Adipocyte (in vitro differentiated cells): ENCODE data around the gene GPR142.

Experiments
- DNase-seq: peaks from one replicate; pipeline ENCODE4 v3.0.0-alpha.2; 2015; ENCODE audit warnings: low read depth
- H3K27me3 ChIP-seq: replicated peaks from 2 replicates; pipeline ENCODE4 v1.7.0; 2013; ENCODE audit warnings: mild to moderate bottlenecking, low read length, moderate library complexity; ENCODE audit not compliant: control insufficient read depth, insufficient read depth
- H3K36me3 ChIP-seq: 2 replicates; pipeline ENCODE4 v1.7.0; 2013; ENCODE audit warnings: low read length, mild to moderate bottlenecking, moderate library complexity; ENCODE audit not compliant: control insufficient read depth, insufficient read depth, severe bottlenecking
- H3K4me1 ChIP-seq: 2 replicates; pipeline ENCODE4 v1.7.0; 2013; ENCODE audit warnings: mild to moderate bottlenecking, low read length, moderate library complexity; ENCODE audit not compliant: control insufficient read depth, insufficient read depth
- H3K4me3 ChIP-seq: 2 replicates; pipeline ENCODE4 v1.7.0; 2013; ENCODE audit warnings: mild to moderate bottlenecking, low read length, moderate library complexity
- H3K9ac ChIP-seq: 2 replicates; pipeline ENCODE4 v1.7.0; 2013; ENCODE audit warnings: mild to moderate bottlenecking, low read length, moderate library complexity
- H3K9me3 ChIP-seq: 2 replicates; pipeline ENCODE4 v1.7.0; 2013; ENCODE audit warnings: mild to moderate bottlenecking, low read length, moderate library complexity; ENCODE audit not compliant: control insufficient read depth

GPR142 gene, protein sequence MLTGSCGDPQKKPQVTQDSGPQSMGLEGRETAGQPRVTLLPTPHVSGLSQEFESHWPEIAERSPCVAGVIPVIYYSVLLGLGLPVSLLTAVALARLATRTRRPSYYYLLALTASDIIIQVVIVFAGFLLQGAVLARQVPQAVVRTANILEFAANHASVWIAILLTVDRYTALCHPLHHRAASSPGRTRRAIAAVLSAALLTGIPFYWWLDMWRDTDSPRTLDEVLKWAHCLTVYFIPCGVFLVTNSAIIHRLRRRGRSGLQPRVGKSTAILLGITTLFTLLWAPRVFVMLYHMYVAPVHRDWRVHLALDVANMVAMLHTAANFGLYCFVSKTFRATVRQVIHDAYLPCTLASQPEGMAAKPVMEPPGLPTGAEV

DNA sequence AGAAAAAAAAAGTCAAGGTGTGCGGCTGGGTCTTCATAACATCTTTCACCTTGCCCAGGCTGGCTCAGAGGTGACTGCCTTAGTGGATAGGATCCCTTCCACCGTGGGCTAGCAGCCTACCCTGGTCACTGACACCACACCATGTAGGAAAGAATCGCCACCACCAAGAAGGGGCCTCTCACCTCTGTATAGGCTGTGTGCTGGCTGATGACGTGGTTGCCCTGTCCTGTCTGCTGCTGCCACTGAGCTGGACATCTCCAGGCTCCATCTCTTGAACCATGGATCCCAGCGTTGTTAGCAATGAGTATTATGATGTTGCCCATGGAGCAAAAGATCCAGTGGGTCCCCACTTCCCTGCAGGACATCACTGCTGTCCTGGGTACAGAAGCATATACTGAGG, at the start of gene GPR142:
GPR142 (plus strand) TSS at position 301 of the 400 bp plus-strand sequence. CDS start 2,035 bp downstream, outside the sequence.
- Histone ChIP-seq H3K4me1 (no peaks in the 10 kb centered on the region), H3K27me3 (peaks cover 65% of the 10 kb centered on the region), H3K9ac (no peak within 1 kb of the TSS), H3K9me3 (no peaks in the 10 kb centered on the region), H3K4me3 (no peak within 1 kb of the TSS), H3K36me3 (no peaks in the 10 kb centered on the region)
- DNase-seq = no peak

DNA sequence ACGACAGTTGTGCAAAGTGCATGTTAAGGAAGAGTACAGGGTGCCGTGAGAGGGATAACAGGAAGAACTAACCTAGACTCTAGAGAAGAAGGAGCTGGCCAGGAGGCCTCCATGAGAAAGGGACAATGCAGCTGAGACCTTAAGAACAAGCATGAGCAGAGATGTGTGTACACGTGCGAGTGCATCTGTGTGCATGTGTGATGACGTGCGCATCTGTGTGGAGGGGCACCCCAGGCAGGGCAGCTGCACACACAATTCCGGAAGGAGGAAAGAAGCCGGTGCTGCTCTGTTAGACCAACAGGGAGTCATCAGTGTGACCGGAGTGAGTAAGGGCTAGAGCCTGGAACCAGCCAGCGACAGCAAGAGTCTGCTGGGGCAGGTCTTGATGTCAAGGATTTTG, 48.9 kb upstream of the GPR142 start:
- Histone ChIP-seq H3K36me3 (no peaks in the 10 kb centered on the region), H3K9me3 (peaks cover 6% of the 10 kb centered on the region), H3K4me3 (no peak overlapping the region), H3K9ac (no peak overlapping the region), H3K27me3 (peaks cover 53% of the 10 kb centered on the region), H3K4me1 (no peaks in the 10 kb centered on the region)
- no peak for DNase-seq

DNA sequence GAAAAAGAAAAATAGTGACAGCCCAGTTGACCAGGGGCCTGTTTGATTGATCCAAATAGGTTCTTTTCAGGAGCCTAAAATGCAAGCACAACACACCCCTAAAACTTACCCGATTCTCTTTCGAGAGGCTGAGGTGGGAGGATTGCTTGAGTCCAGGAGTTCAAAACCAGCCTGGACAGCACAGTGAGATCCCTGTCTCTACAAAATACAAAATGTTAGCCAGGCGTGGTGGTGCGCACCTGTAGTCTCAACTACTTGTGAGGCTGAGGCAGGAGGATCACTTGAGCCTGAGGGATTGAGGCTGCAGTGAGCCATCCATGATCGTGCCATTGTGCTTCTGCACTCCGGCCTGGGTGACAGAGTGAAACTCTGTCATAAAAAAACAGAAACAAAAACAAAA, 42.8 kb upstream of the GPR142 start:
- Histone ChIP-seq H3K4me3 (no peak overlapping the region), H3K4me1 (peaks cover 8% of the 10 kb centered on the region), H3K36me3 (no peaks in the 10 kb centered on the region), H3K9me3 (peaks cover 6% of the 10 kb centered on the region), H3K9ac (no peak overlapping the region), H3K27me3 (peaks cover 65% of the 10 kb centered on the region)
- DNase-seq = no peak

DNA sequence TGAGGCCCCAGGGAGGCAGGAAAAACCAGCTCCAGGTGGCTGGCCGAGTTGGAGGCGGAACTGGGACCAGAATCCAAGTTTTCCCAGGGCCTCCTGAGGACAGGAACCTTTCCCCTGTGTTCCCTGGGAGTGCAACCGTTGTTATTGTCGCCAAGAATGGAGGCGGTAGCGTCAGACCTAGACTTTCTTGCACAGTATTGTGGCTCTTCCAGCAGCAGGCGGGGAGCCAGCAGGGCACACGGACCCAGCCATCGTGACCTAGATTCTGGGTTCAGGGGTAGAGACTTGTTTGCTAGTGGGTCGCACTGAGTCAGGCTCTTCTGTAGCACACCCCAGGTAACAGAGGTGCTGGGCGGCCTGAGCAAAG, 41.9 kb upstream of the GPR142 start:
- no peak for DNase-seq
- peaks cover 67% of the 10 kb centered on the region for H3K27me3 ChIP-seq
- no peak overlapping the region for H3K9ac ChIP-seq
- no peak overlapping the region for H3K4me3 ChIP-seq
- H3K4me1 ChIP-seq = peaks cover 8% of the 10 kb centered on the region
- H3K9me3 ChIP-seq = peaks cover 6% of the 10 kb centered on the region
- H3K36me3 ChIP-seq = no peaks in the 10 kb centered on the region

DNA sequence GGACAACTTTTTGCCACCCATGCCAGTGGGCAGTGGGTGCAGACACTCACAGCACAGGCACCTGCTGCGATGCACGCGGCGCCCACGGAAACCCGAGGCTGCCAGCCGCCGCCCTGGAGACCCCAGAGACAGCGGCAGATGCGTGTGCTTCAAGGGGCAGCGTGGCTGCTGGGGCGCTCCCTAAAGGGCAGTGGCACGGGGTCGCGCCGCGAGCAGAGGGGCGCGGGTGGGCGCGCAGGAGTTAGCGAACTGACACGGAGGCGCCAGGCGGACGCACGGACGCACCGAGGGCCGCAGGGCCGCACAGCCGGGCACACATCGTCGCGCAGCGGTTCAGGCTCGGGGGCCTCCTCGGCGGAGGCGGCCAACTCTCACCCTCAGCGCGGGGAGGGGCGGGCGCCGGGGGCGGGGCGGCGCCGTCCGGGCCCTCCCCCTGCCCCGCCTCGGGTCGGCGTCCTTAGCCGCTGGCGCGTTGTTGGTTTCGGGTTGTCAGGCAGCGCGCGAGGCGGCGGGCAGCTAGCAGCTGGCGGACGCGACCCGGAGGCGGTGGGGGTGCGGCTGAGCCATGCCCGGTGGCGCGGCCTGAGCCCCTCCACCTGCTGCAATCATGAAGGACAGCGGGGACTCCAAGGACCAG, 41.4 kb upstream of the GPR142 start, which contains the start of gene KIF19:
KIF19 (plus strand) TSS at position 484 of the 637 bp plus-strand sequence; CDS start at position 608, 124 bp downstream.
- Histone ChIP-seq H3K4me3 (no peak within 1 kb of the TSS), H3K4me1 (peaks cover 8% of the 10 kb centered on the region), H3K36me3 (no peaks in the 10 kb centered on the region), H3K27me3 (peaks cover 65% of the 10 kb centered on the region), H3K9me3 (peaks cover 6% of the 10 kb centered on the region), H3K9ac (no peak within 1 kb of the TSS)
- no peak for DNase-seq

DNA sequence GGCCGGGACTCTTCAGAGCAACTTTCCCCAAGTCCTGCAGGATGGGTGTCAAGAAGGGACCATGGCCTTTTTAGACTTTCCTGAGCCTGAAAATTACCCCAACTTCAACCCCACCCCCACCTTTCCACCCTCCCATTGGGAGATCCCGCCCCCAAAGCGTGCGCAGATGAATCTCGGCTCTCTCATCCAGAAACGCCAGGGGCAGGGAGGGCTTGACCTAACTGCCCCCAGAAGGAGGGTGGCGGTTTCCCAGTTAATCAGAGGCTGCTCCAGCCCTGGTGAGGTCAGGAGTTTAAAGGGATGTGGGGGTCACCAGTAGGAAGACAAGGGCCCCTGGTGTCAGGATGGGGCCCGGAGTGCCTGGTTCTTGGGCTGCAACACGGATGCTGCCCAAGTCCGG, 40.8 kb upstream of the GPR142 start:
- DNase-seq = no peak
- Histone ChIP-seq H3K27me3 (peaks cover 65% of the 10 kb centered on the region), H3K4me3 (no peak overlapping the region), H3K4me1 (peaks cover 8% of the 10 kb centered on the region), H3K9ac (no peak overlapping the region), H3K36me3 (no peaks in the 10 kb centered on the region), H3K9me3 (peaks cover 5% of the 10 kb centered on the region)

DNA sequence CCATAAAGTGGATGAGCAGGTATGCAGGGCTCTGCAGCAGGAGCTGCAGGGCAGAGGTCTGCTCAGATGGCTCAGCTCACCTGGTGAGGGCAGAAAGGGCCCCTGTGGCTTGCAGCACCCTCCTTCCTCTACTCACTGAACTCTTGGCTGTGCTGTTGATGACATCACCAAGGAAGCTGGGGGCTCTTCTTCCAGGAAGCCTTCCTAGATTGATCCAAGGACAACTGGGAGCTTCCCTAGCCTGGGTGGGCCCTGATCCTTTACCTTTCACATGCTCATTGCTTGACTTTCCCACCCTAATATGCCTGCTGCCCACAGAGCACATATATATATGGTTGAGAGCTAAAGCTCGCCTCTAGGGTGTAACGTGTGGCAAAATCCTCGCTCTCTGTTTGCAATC, 38.8 kb upstream of the GPR142 start:
- no peak for DNase-seq
- no peaks in the 10 kb centered on the region for H3K36me3 ChIP-seq
- H3K27me3 ChIP-seq = peaks cover 65% of the 10 kb centered on the region
- peaks cover 8% of the 10 kb centered on the region for H3K4me1 ChIP-seq
- H3K9ac ChIP-seq = no peak overlapping the region
- H3K9me3 ChIP-seq = no peaks in the 10 kb centered on the region
- no peak overlapping the region for H3K4me3 ChIP-seq

DNA sequence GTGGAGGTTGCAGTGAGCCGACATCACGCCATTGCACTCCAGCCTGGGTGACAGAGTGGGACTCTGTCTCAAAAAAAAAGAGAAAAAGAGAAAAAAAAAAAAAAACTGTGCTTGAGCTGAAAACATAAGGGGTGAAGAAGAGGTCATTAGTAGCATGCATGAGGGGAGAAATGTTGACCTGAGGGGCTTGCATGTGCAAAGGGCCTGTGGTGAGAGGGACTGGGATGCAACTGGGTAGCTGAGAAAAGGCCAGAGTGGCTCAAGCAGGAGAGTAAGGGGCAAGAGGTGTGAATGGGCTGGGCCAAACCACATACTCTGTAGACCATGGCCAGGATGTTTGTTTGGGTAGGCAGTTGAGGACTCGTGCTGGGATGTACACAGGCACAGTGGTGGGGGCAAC, 37.9 kb upstream of the GPR142 start:
- DNase-seq = no peak
- peaks cover 6% of the 10 kb centered on the region for H3K9me3 ChIP-seq
- no peak overlapping the region for H3K9ac ChIP-seq
- peaks cover 66% of the 10 kb centered on the region for H3K27me3 ChIP-seq
- H3K4me3 ChIP-seq = no peak overlapping the region
- H3K4me1 ChIP-seq = peaks cover 8% of the 10 kb centered on the region
- H3K36me3 ChIP-seq = no peaks in the 10 kb centered on the region

DNA sequence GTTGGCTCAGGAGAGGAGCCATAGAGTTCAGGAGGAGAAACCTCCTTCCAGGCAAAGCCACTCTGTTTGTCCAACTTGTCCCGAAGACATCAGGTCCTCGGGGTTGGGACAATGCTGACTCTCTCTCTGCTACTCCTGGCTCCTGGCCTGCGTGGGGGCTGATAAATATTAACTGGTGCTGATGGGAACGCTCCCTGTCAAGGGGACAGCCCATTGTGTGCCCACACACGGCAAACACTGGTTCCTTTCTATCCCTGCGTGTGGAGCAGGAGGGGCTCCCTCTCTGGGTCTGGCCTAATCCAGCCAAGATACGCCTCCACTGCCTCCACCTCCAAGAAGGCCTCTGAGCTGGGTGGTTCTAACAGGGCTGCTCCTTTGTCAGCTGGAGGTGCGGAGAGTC, 36.9 kb upstream of the GPR142 start:
- Histone ChIP-seq H3K4me1 (peaks cover 4% of the 10 kb centered on the region), H3K9ac (no peak overlapping the region), H3K27me3 (peaks cover 64% of the 10 kb centered on the region), H3K4me3 (no peak overlapping the region), H3K9me3 (peaks cover 17% of the 10 kb centered on the region), H3K36me3 (no peaks in the 10 kb centered on the region)
- DNase-seq = no peak

DNA sequence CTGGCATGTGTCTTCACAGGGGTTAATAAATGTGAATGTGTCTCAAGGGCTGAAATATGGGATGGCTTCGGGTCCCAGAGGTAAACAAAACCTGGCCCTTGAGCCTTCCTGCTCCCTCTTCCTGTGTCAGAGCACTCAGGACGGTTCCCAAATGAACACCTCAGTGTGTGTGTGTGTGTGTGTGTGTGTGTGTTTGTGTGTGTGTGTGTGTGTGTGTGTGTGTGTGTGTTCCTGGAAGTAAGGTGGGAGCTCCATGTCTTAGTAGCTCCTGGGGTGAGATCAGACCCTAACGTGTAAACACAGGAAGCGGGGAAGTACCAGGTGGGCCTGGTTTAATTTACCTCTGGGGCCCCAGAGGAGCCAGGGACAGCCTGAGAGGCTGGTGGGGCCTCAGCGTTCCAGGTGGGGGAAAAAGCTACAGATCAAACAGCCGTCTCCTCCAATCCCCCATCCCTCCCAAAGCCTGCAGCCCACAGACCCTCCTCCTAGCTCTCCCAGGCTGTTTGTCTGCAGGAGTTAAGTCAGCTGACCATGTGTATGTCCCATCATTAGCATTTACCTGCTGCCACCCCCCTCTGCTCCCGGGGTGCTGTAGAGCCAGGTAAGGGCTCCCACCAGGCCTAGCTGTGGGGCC, 35.2 kb upstream of the GPR142 start:
- H3K27me3 ChIP-seq = peaks cover 58% of the 10 kb centered on the region
- no peaks in the 10 kb centered on the region for H3K4me1 ChIP-seq
- H3K4me3 ChIP-seq = no peak overlapping the region
- H3K9me3 ChIP-seq = peaks cover 18% of the 10 kb centered on the region
- H3K9ac ChIP-seq = no peak overlapping the region
- H3K36me3 ChIP-seq = no peaks in the 10 kb centered on the region
- no peak for DNase-seq

DNA sequence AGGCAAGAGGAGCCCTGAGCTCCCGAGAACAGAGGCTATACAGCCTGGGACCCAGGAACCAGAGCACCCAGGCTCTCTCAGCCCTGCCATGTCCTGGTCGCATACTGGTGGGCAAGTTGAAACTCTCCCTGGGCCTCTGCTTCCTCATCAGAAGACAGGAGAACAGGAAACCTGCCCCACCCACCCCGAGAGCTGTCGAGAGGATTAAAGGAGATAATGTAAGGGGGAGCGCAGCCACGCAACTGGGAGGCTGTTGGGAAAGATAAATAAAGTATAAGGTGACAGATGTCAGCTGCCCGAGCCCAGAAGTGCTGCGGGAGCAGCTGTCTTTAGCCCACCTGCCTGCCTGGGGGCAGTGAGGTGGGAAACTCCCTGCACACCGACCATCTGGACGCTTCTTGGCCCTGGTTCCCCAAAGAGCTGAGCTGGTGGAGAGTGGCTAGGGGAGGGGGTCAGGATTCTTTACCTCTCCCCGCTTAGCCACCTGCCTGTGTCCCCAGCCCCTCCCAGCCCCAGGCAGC, 34.5 kb upstream of the GPR142 start:
- Histone ChIP-seq H3K36me3 (no peaks in the 10 kb centered on the region), H3K9ac (no peak overlapping the region), H3K4me1 (no peaks in the 10 kb centered on the region), H3K4me3 (no peak overlapping the region), H3K27me3 (peaks cover 58% of the 10 kb centered on the region), H3K9me3 (peaks cover 18% of the 10 kb centered on the region)
- no peak for DNase-seq
